Rectal smooth muscle tissue (tissue), 1 donor: ENCODE data around the gene PHC2.

Source experiments
- H3K27ac ChIP-seq: one replicate; pipeline ENCODE4 v1.7.0; 2013; ENCODE audit warnings: low read depth, low read length, inconsistent platforms
- H3K27me3 ChIP-seq: one replicate; pipeline ENCODE4 v1.7.0; 2013; ENCODE audit warnings: low read length; ENCODE audit not compliant: control insufficient read depth, insufficient read depth
- H3K36me3 ChIP-seq: one replicate; pipeline ENCODE4 v1.7.0; 2013; ENCODE audit warnings: low read length; ENCODE audit not compliant: control insufficient read depth, insufficient read depth
- H3K4me1 ChIP-seq: one replicate; pipeline ENCODE4 v1.7.0; 2013; ENCODE audit warnings: low read length; ENCODE audit not compliant: control insufficient read depth, insufficient read depth
- H3K4me3 ChIP-seq: one replicate; pipeline ENCODE4 v1.7.0; 2013; ENCODE audit warnings: low read length
- H3K9ac ChIP-seq: one replicate; pipeline ENCODE4 v1.7.0; 2013; ENCODE audit warnings: low read length

Gene PHC2, protein sequence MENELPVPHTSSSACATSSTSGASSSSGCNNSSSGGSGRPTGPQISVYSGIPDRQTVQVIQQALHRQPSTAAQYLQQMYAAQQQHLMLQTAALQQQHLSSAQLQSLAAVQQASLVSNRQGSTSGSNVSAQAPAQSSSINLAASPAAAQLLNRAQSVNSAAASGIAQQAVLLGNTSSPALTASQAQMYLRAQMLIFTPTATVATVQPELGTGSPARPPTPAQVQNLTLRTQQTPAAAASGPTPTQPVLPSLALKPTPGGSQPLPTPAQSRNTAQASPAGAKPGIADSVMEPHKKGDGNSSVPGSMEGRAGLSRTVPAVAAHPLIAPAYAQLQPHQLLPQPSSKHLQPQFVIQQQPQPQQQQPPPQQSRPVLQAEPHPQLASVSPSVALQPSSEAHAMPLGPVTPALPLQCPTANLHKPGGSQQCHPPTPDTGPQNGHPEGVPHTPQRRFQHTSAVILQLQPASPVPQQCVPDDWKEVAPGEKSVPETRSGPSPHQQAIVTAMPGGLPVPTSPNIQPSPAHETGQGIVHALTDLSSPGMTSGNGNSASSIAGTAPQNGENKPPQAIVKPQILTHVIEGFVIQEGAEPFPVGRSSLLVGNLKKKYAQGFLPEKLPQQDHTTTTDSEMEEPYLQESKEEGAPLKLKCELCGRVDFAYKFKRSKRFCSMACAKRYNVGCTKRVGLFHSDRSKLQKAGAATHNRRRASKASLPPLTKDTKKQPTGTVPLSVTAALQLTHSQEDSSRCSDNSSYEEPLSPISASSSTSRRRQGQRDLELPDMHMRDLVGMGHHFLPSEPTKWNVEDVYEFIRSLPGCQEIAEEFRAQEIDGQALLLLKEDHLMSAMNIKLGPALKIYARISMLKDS

DNA sequence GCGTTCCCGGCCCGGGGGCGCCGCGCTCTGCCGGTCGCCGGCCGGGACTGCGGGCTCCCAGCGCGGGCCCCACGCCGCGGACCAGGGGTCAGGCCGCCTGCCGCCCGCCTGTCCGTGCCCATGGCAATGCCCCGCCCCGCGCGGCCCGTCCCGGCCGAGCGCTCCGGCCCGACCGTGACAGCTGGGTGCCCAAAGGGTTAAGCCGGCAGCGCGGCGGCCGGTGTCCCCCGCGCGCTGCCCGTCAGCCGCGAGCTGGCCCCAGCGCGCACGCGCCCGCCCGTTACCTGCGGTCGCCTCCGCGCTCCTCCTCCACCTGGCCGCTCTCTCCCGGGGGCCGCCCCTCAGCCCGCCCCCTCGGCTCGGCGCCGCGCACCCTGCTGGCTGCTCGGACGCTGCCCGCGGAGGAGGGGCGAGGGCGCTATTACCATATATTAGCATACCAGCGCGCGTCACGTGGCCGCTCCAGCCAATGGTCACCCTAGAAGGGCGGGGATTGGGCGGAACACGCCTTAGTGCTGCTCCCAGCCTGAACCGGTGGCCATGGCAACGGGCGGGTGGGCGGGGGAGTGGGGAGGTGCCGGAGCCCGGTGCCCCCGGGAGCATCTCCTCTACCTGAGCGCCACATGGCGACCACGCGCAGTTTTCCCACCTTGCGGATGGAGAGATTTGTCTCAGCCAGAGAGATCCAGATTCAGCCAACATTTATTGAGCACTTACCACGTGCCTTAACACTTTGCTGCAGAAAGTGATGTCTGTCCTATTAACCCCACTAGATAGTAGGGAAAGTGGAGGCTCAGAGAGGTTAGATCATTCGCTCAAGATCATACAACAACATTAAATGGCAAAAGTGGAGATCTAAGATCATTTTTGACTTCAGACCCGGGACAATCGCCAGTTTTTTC, at the start of gene PHC2:
Gene PHC2, minus strand, starts transcription at position 404 of the 902 bp plus-strand sequence. CDS start 55,556 bp downstream, outside the sequence.
- Histone ChIP-seq H3K36me3 (peaks cover 2% of the 10 kb centered on the region), H3K9ac (peak within 1 kb of the TSS; percentile 22), H3K4me1 (peaks cover 10% of the 10 kb centered on the region), H3K4me3 (peak within 1 kb of the TSS; percentile 76), H3K27ac (peak within 1 kb of the TSS; percentile 52), H3K27me3 (peaks cover 3% of the 10 kb centered on the region)

- peaks cover 7% of the 10 kb centered on the region for H3K36me3 ChIP-seq
- H3K27me3 ChIP-seq, result no peaks in the 10 kb centered on the region
- no peak overlapping the region for H3K27ac ChIP-seq
- no peak overlapping the region for H3K9ac ChIP-seq
- no peak overlapping the region for H3K4me3 ChIP-seq
- H3K4me1 ChIP-seq, result peaks cover 5% of the 10 kb centered on the region
Measured at GRCh38 chr1:33477451-33477850, 46.6 kb upstream of the PHC2 start.

GRCh38 chr1:33473900-33474299, 43.0 kb upstream of the PHC2 start:
- H3K9ac ChIP-seq, result no peak overlapping the region
- H3K4me1 ChIP-seq, result peaks cover 8% of the 10 kb centered on the region
- no peak overlapping the region for H3K27ac ChIP-seq
- H3K4me3 ChIP-seq, result no peak overlapping the region
- no peaks in the 10 kb centered on the region for H3K27me3 ChIP-seq
- no peaks in the 10 kb centered on the region for H3K36me3 ChIP-seq

DNA sequence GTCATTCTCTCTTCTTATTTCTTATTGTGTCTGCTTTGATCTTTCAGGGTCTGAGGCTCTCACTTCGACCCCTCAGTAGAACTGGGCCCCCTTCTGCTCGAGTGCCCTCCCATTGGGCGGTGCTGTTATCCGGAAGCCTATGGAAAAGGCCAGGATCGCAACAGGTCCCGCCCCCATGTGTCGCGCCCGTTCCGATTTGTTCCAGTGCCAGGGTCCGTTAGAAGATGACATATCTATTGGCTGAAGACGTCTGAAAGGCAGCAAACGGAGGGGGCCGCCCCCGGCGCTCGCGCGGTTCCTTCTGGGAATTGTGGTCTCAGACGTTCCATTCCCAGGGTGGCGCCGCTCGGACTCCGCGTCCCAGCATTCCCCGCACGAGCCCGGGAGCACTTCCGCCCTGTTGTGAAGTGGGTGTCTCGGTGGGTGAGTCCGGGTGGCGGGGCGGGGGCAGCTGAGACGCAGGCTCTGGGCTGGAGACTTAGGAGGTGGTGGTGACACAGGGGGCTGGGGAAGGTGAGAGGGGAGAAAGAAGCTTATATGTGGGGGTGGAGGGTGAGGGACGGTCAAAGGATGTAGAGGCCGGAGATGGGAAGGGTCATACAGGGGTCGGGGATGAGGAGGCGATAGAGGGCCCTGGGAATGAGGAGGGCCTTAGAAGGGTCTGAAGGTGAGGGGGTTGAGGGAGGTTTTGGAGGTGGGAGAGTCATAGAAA, 41.5 kb upstream of the PHC2 start, which contains the start of gene ZSCAN20:
Gene ZSCAN20, plus strand, starts transcription at position 377 of the 712 bp plus-strand sequence. CDS start 6,644 bp downstream, outside the sequence.
- Histone ChIP-seq H3K27me3 (no peaks in the 10 kb centered on the region), H3K27ac (peak within 1 kb of the TSS; percentile 80), H3K9ac (peak within 1 kb of the TSS; percentile 42), H3K4me1 (peaks cover 11% of the 10 kb centered on the region), H3K4me3 (peak within 1 kb of the TSS; percentile 80), H3K36me3 (no peaks in the 10 kb centered on the region)

GRCh38 chr1:33471416-33471815, 40.5 kb upstream of the PHC2 start:
- Histone ChIP-seq H3K4me1 (peaks cover 11% of the 10 kb centered on the region), H3K9ac (no peak overlapping the region), H3K27ac (peak overlapping the region; percentile 80), H3K36me3 (no peaks in the 10 kb centered on the region), H3K27me3 (no peaks in the 10 kb centered on the region), H3K4me3 (no peak overlapping the region)

DNA sequence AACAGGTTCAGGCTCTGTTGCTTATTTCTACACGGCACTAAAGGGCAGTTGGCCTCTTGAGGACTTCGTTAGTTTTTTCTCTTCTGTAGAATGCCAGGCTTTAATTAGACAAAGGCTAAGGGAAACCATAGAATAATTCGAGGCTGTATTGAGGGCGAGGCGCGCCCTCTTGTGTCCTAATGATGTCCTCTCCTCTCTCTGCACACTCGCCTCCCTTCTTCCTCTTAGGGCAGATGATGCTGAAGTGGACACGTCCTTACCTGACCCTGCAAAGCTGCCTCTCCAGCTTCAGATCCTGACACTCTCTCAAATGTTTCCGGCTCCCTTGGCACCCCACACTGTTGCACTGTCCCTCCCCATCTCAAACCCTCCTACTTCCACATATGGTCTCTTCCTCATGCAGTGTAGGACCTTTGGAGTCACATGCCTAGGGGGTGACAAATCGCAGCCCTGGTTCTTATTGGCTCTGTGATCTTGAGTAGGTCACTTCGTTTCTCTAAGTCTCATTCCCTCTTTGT, 39.7 kb upstream of the PHC2 start:
- Histone ChIP-seq H3K4me1 (peaks cover 11% of the 10 kb centered on the region), H3K9ac (no peak overlapping the region), H3K27me3 (no peaks in the 10 kb centered on the region), H3K4me3 (no peak overlapping the region), H3K36me3 (no peaks in the 10 kb centered on the region), H3K27ac (peak overlapping the region; percentile 80)

DNA sequence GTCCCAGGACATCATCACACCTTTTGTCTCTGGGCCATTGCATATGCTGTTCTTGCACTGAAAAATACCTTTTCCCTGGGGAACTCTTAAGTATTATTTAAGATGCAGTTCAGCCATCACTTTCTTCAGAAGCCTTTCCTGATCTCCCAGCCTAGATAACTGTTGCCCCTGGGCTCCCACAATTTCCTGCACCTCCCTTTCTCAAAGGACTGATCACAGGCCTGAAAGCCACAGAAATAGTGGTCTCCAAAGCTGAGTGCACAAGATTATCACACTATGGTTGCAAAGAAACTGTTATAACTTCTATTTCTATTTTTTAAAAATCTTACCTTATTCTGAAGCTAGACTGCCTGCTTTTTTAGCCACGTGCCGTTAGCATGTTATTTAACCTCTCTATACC, 38.8 kb upstream of the PHC2 start:
- Histone ChIP-seq H3K9ac (no peak overlapping the region), H3K27ac (peak overlapping the region; percentile 69), H3K36me3 (no peaks in the 10 kb centered on the region), H3K27me3 (no peaks in the 10 kb centered on the region), H3K4me3 (no peak overlapping the region), H3K4me1 (peaks cover 11% of the 10 kb centered on the region)

- H3K27ac ChIP-seq, result peak overlapping the region; percentile 1
- H3K36me3 ChIP-seq, result no peaks in the 10 kb centered on the region
- peaks cover 11% of the 10 kb centered on the region for H3K4me1 ChIP-seq
- no peak overlapping the region for H3K4me3 ChIP-seq
- H3K9ac ChIP-seq, result no peak overlapping the region
- H3K27me3 ChIP-seq, result no peaks in the 10 kb centered on the region
Measured at GRCh38 chr1:33468967-33469366, 38.1 kb upstream of the PHC2 start.

DNA sequence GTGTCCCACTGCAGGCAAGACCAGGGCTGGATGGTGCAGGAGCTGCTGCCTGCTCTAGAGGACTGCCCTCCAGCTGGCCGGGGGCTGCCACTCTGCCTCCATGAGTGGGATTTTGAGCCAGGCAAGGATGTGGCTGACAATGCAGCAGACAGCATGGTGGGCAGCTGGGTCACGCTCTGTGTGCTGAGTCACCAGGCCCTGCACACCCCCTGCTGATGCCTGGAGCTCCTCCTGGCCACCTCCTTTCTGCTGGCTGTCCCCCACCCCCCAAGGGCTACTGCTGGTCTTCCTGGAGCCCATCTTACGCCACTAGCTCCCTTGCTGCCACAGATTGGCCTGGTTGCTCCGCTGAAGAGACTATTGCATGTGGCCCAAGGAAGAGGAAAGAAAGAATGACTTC, 37.6 kb upstream of the PHC2 start:
- Histone ChIP-seq H3K36me3 (no peaks in the 10 kb centered on the region), H3K27me3 (no peaks in the 10 kb centered on the region), H3K27ac (no peak overlapping the region), H3K4me1 (peaks cover 11% of the 10 kb centered on the region), H3K4me3 (no peak overlapping the region), H3K9ac (no peak overlapping the region)

DNA sequence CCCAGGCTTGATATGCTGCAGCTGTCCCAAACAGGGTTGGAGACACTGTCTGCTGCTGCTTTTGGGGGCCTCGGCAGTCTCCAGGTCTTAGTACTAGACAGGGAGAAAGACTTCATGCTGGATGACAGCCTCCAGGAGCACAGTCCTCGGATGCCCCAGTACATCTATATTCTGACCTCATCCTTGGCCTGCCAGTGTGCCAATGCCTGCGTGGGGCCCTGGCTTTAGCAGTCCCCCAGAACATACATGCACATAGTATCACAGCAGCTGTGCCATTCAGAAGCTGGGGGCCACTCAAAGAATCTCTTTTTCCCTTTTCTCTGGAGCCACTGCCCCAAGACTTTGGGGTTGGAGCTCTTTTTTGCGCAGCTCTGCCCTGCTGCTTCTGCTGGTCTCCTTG, 37.1 kb upstream of the PHC2 start:
- H3K36me3 ChIP-seq, result no peaks in the 10 kb centered on the region
- no peak overlapping the region for H3K27ac ChIP-seq
- H3K27me3 ChIP-seq, result no peaks in the 10 kb centered on the region
- H3K4me1 ChIP-seq, result peaks cover 8% of the 10 kb centered on the region
- H3K9ac ChIP-seq, result no peak overlapping the region
- no peak overlapping the region for H3K4me3 ChIP-seq

DNA sequence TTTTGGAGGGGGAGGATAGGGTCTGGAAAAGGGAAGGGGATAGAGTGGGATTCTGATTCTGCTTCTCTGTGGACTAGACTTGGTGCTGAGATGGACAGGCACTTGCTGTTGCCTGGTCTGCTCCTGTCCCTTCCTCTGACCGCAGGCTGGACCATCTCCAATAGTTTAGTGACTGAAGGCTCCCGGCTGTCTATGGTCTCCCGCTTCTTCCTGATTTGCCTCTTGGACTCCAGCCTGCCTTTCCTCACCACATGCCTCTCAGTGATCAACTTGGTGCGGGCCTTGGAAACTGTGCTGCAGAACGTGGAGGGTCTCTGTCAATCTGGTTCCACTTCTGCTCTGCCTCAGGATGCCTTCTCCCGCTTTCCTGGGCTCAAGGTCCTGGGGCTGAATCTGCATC, 35.3 kb upstream of the PHC2 start:
- H3K9ac ChIP-seq, result no peak overlapping the region
- no peaks in the 10 kb centered on the region for H3K36me3 ChIP-seq
- no peak overlapping the region for H3K4me3 ChIP-seq
- H3K4me1 ChIP-seq, result peaks cover 13% of the 10 kb centered on the region
- no peak overlapping the region for H3K27ac ChIP-seq
- no peaks in the 10 kb centered on the region for H3K27me3 ChIP-seq
